Subcutaneous abdominal adipose tissue (tissue), 5 donors: Measurements from ENCODE around the gene DIP2C.
A peak's percentile ranks its signal among the peaks of the same experiment; 100 is the strongest.
"Not testable (repeated sequence)": the region's sequence is repeated elsewhere in the genome, so short reads cannot be mapped to it uniquely, and the experiment has no call there.

Experiments used
- H3K27ac ChIP-seq: one replicate; pipeline ENCODE4 v1.7.0; 2013; ENCODE audit warnings: low read depth, mild to moderate bottlenecking, inconsistent platforms, low read length, moderate library complexity
- H3K27me3 ChIP-seq, 5 donors: one replicate each; pipeline ENCODE4 v1.7.0; 2013; ENCODE audit warnings: low read length in 5 of 5, inconsistent platforms in 1 of 5; ENCODE audit not compliant: control insufficient read depth in 5 of 5, insufficient read depth in 4 of 5
- H3K36me3 ChIP-seq, 5 donors: one replicate each; pipeline ENCODE4 v1.7.0; 2013; ENCODE audit warnings: low read length in 5 of 5; ENCODE audit not compliant: control insufficient read depth in 5 of 5, insufficient read depth in 5 of 5
- H3K4me1 ChIP-seq, 5 donors: one replicate each; pipeline ENCODE4 v1.7.0; 2013; ENCODE audit warnings: low read length in 5 of 5, mild to moderate bottlenecking in 3 of 5, moderate library complexity in 1 of 5; ENCODE audit not compliant: control insufficient read depth in 5 of 5, insufficient read depth in 5 of 5
- H3K4me3 ChIP-seq, 5 donors: one replicate each; pipeline ENCODE4 v1.7.0; 2013; ENCODE audit warnings: low read length in 5 of 5, low read depth in 1 of 5
- H3K9ac ChIP-seq, 5 donors: one replicate each; pipeline ENCODE4 v1.7.0; 2013; ENCODE audit warnings: low read length in 5 of 5, mild to moderate bottlenecking in 4 of 5, moderate library complexity in 3 of 5
- H3K9me3 ChIP-seq, 5 donors: one replicate each; pipeline ENCODE4 v1.7.0; 2013; ENCODE audit warnings: low read length in 5 of 5; ENCODE audit not compliant: control insufficient read depth in 5 of 5
- donor health status: healthy.
- donor health status: healthy.
- donor health status: healthy.
- donor health status: healthy.
- donor health status: healthy.

Gene DIP2C

DNA sequence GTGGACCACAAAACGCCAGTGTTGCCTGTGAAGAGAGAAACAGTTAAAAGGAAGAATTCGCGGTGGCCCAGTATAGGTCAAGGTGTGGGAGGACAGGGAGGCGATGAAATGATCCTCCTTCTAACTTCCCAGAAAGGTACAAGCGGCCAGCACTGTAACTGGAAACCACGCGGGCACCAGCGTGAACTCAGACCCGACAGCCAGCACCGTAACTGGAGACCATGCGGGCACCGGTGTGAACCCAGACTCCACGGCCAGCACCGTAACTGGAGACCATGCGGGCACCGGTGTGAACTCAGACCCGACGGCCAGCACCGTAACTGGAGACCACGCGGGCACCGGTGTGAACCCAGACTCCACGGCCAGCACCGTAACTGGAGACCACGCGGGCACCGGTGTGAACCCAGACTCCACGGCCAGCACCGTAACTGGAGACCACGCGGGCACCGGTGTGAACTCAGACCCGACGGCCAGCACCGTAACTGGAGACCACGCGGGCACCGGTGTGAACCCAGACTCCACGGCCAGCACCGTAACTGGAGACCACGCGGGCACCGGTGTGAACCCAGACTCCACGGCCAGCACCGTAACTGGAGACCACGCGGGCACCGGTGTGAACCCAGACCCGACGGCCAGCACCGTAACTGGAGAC, 57.2 kb downstream of the DIP2C start:
- H3K4me3 ChIP-seq, H3K9me3 ChIP-seq, H3K27me3 ChIP-seq, H3K27ac ChIP-seq, H3K36me3 ChIP-seq, H3K9ac ChIP-seq: not testable (repeated sequence)
- peaks cover 0 to 23% (median 3%) of the 10 kb centered on the region in 5 donors for H3K4me1 ChIP-seq

DNA sequence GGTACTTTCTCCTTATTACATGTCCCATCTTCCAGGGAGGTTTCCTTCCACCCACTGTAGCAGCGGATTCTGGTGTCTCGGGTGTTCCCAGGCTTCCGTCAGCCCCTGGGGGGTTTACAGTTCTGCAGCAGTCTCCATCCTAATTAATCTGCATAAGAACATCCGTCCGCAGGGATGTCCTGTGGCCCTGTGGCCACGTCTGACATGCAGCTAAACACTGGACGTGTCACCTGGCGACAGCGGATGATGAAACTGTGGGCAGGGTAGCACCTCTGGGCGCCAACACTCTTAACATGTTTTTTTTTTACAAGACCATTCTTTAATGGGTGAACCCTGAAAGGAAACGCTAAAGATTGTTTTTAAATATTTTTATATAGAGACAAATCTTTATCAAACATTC, 58.2 kb downstream of the DIP2C start:
- Histone ChIP-seq H3K4me3 (no peak overlapping the region), H3K27me3 (no peaks in the 10 kb centered on the region), H3K9me3 (no peaks in the 10 kb centered on the region), H3K4me1 (peaks cover 0 to 21% (median 3%) of the 10 kb centered on the region in 5 donors), H3K27ac (no peak overlapping the region), H3K9ac (no peak overlapping the region), H3K36me3 (peaks cover 0 to 6% (median 0%) of the 10 kb centered on the region in 5 donors)

DNA sequence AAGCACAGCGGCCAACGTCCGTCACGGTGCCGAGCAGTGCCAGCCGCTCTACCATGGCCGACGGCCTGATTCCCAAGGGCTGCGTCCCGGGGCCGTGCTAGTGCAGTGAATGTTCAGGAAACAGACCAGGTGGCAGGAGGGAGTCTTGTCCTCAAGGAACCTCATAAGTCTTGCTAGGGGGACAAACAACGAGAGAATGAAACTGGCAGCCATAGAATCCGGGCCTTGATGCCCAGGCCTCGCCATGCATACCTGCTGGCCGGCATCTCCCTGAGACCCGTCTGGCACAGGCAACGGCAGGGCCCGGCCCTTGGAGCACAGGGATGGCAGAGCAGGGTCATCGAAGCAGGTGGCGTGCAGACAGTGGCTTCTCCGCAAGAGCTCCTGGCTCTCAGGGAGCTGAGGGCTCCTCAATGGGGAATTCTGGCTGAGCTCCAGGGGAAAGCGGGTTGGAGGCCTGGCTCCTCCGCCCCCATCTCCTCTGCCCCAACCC, 58.8 kb downstream of the DIP2C start:
- Histone ChIP-seq H3K27ac (no peak overlapping the region), H3K4me1 (peaks cover 3 to 28% (median 6%) of the 10 kb centered on the region in 5 donors), H3K9ac (no peak overlapping the region), H3K4me3 (no peak overlapping the region), H3K36me3 (peaks cover 0 to 6% (median 0%) of the 10 kb centered on the region in 5 donors), H3K9me3 (no peaks in the 10 kb centered on the region), H3K27me3 (no peaks in the 10 kb centered on the region)

DNA sequence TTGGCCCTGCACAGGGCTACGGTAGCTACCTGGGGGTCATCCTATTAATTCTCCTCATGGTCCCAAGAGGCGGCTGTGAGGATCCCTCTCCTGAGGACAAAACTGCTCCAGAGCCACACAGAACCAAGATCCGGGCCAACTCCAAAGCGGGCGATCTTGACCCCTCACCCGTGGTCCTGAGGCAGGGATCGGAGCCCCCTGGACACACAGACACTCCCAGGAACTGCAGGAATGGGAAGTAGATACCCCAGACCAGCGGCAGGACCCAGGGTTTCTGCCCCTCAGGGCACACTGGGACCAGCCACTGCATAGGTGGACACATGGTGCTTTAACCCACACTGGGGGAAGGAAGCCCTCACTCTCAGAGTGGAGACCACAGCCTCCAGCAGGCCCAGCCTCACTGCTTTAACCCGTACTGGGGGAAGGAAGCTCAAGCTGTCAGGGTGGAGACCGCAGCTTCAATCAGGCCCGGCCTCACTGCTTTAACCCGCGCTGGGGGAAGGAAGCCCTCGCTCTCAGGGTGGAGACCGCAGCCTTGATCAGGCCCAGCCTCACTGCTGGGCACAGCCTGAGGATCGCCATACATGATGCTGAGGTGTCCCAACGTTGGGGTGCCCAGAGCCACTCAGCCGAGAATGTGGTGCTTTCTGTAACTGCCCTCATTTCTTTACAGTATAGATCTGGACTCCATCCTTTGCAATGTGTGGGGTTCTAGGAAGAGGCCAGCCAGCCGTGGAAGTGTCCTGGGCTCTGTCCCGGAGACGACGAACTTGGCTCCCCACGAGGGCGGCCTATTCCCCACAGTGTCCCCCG, 60.1 kb downstream of the DIP2C start:
- Histone ChIP-seq H3K4me1 (peaks cover 8 to 40% (median 19%) of the 10 kb centered on the region in 5 donors), H3K27me3 (no peaks in the 10 kb centered on the region), H3K4me3 (no peak overlapping the region), H3K36me3 (peaks cover 0 to 6% (median 0%) of the 10 kb centered on the region in 5 donors), H3K27ac (no peak overlapping the region), H3K9me3 (no peaks in the 10 kb centered on the region), H3K9ac (peak overlapping the region in 1 of 5 donors; percentile 23)

DNA sequence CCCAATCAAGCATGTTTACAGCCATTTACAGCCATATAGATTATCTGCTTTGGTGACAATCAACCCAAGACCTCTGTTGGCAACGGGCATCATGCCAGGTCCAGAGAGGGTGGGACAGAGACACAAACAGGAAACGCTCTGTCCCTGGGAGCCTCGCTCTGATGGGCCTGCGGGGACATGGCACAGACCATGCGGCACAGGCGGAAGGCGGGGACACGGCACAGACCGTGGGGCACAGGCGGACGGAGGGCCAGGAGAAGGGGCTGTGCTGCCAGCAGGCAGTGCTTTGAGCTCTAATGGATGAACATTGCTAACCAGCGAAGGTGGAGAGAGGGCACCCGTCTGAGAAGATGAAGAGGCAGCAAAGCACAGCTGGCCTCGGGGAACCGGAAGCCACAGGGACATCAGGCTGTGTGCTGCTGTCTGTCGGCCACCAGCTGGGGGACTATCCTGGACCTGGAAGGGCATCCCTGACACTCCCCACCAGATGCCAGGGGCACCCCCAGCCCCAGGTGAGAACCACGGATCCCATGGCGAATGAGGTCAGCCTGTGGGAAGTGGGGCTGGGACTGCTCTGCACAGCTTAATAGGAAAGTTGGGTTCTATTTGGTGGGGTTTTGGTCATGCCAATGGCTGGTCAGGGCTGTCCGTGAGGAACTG, 61.0 kb downstream of the DIP2C start:
- Histone ChIP-seq H3K9ac (peak overlapping the region in 1 of 5 donors; percentile 51), H3K4me3 (peak overlapping the region in 1 of 5 donors; percentile 16), H3K36me3 (peaks cover 0 to 6% (median 0%) of the 10 kb centered on the region in 5 donors), H3K4me1 (peaks cover 9 to 46% (median 27%) of the 10 kb centered on the region in 5 donors), H3K27ac (no peak overlapping the region), H3K9me3 (no peaks in the 10 kb centered on the region), H3K27me3 (no peaks in the 10 kb centered on the region)

DNA sequence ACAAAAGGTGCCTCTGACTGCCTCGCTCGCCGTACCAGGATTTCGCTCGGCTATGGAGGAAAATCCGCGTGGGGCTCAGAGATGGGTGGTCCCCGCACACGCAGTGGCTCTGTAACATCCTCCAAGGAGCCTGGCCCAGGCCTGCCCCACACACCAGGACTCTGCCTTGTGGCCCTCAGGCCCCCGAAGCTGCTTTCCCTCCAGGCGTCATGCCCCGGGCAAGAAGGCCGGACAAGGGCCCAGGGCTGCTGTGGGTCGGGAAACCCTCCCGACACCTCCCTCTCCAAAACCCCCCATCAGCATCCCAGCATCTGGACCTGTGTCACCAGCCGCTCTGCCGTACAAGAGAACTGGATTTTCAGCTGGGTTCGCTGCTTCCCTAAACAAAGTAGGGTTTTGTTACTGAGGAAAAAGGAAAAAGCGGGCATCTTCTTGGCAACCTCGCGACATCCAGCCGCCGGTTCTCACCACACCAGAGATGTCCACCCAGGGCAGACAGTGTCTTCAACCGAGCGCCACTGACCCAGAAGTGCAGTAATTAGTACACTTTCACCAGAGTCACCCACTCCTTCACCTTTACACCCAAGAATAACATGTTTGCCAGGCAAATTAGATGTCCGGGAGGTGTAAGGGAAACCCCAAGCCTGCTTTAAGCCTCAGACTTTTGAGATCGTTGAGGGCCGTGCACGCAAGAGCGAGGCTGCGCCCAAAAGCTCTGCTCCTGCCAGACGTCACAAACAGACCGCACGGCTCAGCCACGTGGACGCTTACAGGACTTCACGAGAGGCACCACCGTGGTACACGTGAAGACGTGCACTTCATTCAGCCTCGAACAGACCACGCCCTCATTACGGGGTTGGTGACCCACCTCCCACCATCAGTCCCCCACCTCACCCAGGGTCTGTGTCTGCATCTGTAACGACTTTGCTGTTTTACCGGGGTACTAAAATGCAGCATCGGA, 62.2 kb downstream of the DIP2C start:
- Histone ChIP-seq H3K9ac (no peak overlapping the region), H3K27ac (no peak overlapping the region), H3K27me3 (no peaks in the 10 kb centered on the region)

DNA sequence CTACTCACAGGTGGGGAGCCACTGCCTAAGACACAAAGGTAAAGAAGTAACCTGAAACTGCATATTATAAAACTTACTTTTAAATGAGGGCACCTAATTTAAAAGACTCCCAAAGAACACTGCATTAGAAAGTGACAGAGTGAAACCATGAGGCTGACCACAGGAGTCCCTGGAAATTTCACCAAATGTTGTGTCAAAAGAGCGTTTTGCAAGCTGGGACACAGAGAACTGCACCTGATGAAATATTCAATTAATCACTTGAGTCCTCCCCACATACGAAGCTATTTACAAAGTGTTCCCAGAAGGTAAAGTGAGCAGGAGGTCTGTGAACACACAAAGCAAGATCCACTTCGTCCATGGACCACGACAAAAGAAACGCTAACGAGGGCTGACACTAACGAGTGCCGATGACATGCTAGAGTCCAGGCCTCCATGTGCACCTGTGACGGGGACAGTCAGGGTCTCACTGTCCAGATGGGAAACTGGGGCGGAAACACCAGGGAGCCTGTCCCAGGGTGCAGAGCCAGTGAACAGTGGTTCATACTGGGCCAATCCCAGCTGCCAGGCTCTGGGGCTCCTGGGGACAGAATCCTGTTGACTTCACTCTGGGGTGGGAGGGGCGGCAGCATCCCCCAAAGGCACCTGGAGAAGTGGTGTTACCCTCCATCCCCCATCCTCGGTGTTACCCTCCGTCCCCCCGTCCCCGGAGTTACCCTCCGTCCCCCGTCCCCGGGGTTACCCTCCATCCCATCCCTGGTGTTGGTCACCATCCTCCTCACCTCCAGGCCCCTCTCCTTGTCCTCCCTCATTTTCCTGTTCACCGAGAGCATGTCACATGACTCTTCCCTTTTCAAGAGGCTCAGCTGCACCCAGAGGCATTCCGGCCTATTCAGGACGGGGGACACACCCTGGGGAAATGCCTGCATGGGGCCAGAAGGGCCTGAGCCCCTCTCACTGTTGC, 63.4 kb downstream of the DIP2C start:
- Histone ChIP-seq H3K4me3 (peak overlapping the region in 3 of 5 donors; percentile 14 to 33 (median 28)), H3K36me3 (peaks cover 0 to 6% (median 5%) of the 10 kb centered on the region in 5 donors), H3K27ac (peak overlapping the region; percentile 97), H3K9me3 (no peaks in the 10 kb centered on the region), H3K27me3 (no peaks in the 10 kb centered on the region), H3K9ac (peak overlapping the region; percentile 50 to 72 (median 65)), H3K4me1 (peaks cover 9 to 46% (median 27%) of the 10 kb centered on the region in 5 donors)

More for the DNA sequence above, 62.2 kb downstream of the DIP2C start:
- Histone ChIP-seq H3K4me1 (peaks cover 9 to 46% (median 27%) of the 10 kb centered on the region in 5 donors), H3K36me3 (peaks cover 0 to 6% (median 0%) of the 10 kb centered on the region in 5 donors), H3K4me3 (no peak overlapping the region), H3K9me3 (no peaks in the 10 kb centered on the region)

DNA sequence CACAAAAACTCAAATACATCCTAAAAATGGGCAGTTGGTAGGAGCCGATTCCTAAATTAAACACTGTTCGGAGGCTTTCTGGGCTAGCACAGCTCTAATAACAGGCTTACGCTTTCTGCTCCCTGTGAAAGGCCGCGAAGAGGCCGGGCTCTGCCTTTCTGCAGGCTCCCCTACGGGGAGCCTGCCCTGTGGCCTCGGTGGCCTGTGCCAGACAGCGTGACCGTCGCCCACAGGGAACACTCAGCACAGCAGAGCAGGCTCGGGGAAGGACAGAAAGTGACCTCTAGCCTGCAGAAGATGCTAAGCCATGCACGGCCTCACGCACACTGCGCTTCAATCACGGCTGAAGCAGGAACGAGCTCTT, 64.2 kb downstream of the DIP2C start:
- Histone ChIP-seq H3K9me3 (no peaks in the 10 kb centered on the region), H3K27me3 (no peaks in the 10 kb centered on the region), H3K27ac (peak overlapping the region; percentile 97), H3K4me1 (peaks cover 9 to 46% (median 27%) of the 10 kb centered on the region in 5 donors), H3K4me3 (peak overlapping the region in 3 of 5 donors; percentile 14 to 33 (median 28)), H3K36me3 (peaks cover 0 to 7% (median 5%) of the 10 kb centered on the region in 5 donors), H3K9ac (peak overlapping the region; percentile 50 to 72 (median 65))
